K562 (cell line): Measurements from ENCODE around the gene CAPN12. TPM values are rescaled to one million over a fixed set of nuclear protein-coding genes. Genes with fewer than 3 reads are reported as not detected.
"Not testable (repeated sequence)": the region's sequence is repeated elsewhere in the genome, so short reads cannot be mapped to it uniquely, and the experiment has no call there.

Experiments used
- ATAC-seq: fragments of 200-7000 bp; cut with Tn5 transposase; 3 replicates; pipeline ENCODE4 v1.9.1; 2020; ENCODE audit warnings: moderate library complexity
- BruUV-seq: library from RNA; stranded (reverse); fragments of 400-500 nt; replicated peaks from 2 replicates; lab custom pipeline; 2021; lab: Mats Ljungman, UMichigan
- CTCF ChIA-PET: fragments of 300-600 bp; formaldehyde crosslinking; extraction: SDS; loops from one replicate; lab custom pipeline; 2021; ENCODE audit warnings: low intra/inter-chr PET ratio; lab: Yijun Ruan, JAX
- POLR2A ChIA-PET: fragments of 300-600, 350-650 bp; sonication (Branson Sonifier 250); formaldehyde crosslinking; extraction: SDS; loops from one replicate; lab custom pipeline; 2021; ENCODE audit warnings: antibody characterized with exemption, inconsistent platforms; lab: Yijun Ruan, JAX
- DNase-seq, 4 experiments: peaks; one replicate each; pipeline versions ENCODE4 v3.0.0 to v3.0.0-alpha.2; 2011 to 2018; ENCODE audit warnings: low spot score in 3 of 4, mixed read lengths in 3 of 4; ENCODE audit errors: extremely low read depth in 1 of 4
- FAIRE-seq: peaks from 2 replicates; lab custom pipeline; 2011; peaks lifted over from hg19 to GRCh38; lab: Jason Lieb, UNC
- H2AFZ ChIP-seq: 2 replicates; pipeline ENCODE4 v1.6.0; 2011; ENCODE audit warnings: low read depth, low read length, control low read depth, inconsistent platforms
- H3K27ac ChIP-seq: fragments of 200-600 bp; 3 replicates; pipeline ENCODE4 v1.8.0; 2011; ENCODE audit warnings: low read depth, mild to moderate bottlenecking, control low read depth, inconsistent platforms, low read length, moderate library complexity, mixed read lengths; ENCODE audit errors: extremely low read depth
- H3K27me3 ChIP-seq, 2 experiments: fragments of 300-600 bp in 1 of 2; 2 replicates in 1 of 2; 3 replicates in 1 of 2; pipeline versions ENCODE4 v1.6.0 to v1.8.0; 2011; ENCODE audit warnings: inconsistent platforms in 2 of 2, low read length in 2 of 2, mild to moderate bottlenecking in 1 of 2, mixed read lengths in 1 of 2, moderate library complexity in 1 of 2; ENCODE audit not compliant: control insufficient read depth in 2 of 2, insufficient read depth in 2 of 2
- H3K36me3 ChIP-seq: fragments of 300-600 bp; 3 replicates; pipeline ENCODE4 v1.8.0; 2011; ENCODE audit warnings: mild to moderate bottlenecking, low read length, inconsistent platforms; ENCODE audit not compliant: control insufficient read depth, insufficient read depth
- H3K4me1 ChIP-seq, 2 experiments: fragments of 200-600 bp in 1 of 2; replicated peaks in 1 of 2; 2 replicates in 1 of 2; 3 replicates in 1 of 2; pipeline versions ENCODE4 v1.5.1 to v1.8.0; 2011; ENCODE audit warnings: inconsistent platforms in 2 of 2, low read length in 2 of 2, mild to moderate bottlenecking in 1 of 2, mixed read lengths in 1 of 2, moderate library complexity in 1 of 2; ENCODE audit not compliant: control insufficient read depth in 2 of 2, insufficient read depth in 2 of 2
- H3K4me2 ChIP-seq: 2 replicates; pipeline ENCODE4 v1.6.1; 2011; ENCODE audit warnings: low read length, control low read depth, inconsistent platforms, mixed read lengths; ENCODE audit not compliant: insufficient read depth
- H3K4me3 ChIP-seq: fragments of 200-600 bp; sonication (generic), shearing (Covaris generic); 2 replicates; pipeline ENCODE4 v1.5.1; 2016; ENCODE audit warnings: control low read depth, inconsistent platforms
- H3K79me2 ChIP-seq: fragments of 200-600 bp; 3 replicates; pipeline ENCODE4 v1.8.0; 2011; ENCODE audit warnings: low read length, inconsistent platforms; ENCODE audit not compliant: control insufficient read depth, insufficient read depth
- H3K9ac ChIP-seq, 2 experiments: 2 replicates each; pipeline versions ENCODE4 v1.6.0 to v1.6.1; 2011; ENCODE audit warnings: low read depth in 2 of 2, low read length in 2 of 2, control low read depth in 1 of 2, inconsistent platforms in 1 of 2, mild to moderate bottlenecking in 1 of 2, mixed read lengths in 1 of 2; ENCODE audit not compliant: insufficient read depth in 1 of 2
- H3K9me1 ChIP-seq: one replicate; pipeline ENCODE4 v1.6.0; 2011; ENCODE audit warnings: inconsistent platforms, mild to moderate bottlenecking, low read length, moderate library complexity; ENCODE audit not compliant: control insufficient read depth, insufficient read depth
- H3K9me3 ChIP-seq: replicated peaks from 2 replicates; pipeline ENCODE4 v1.5.1; 2011; ENCODE audit warnings: low read depth, low read length, inconsistent platforms; ENCODE audit not compliant: control insufficient read depth, insufficient read depth
- H4K20me1 ChIP-seq: replicated peaks from 2 replicates; pipeline ENCODE4 v1.6.1; 2011; ENCODE audit warnings: low read length, inconsistent platforms, mixed read lengths; ENCODE audit not compliant: control insufficient read depth, insufficient read depth
- ARID1B ChIP-seq: fragments of 450-650 bp; IDR thresholded peaks from 2 replicates; pipeline ENCODE4 v1.6.1; 2016; ENCODE audit warnings: antibody characterized with exemption, mild to moderate bottlenecking, inconsistent platforms
- CHD2 ChIP-seq: IDR thresholded peaks from 2 replicates; pipeline ENCODE4 v1.6.1; 2011; ENCODE audit warnings: low read depth, low read length
- ELF1 ChIP-seq: fragments of 200-800 bp; sonication (Bioruptor generic); IDR thresholded peaks from 2 replicates; pipeline ENCODE4 v1.6.1; 2016; ENCODE audit warnings: missing genetic modification characterization, missing compliant biosample characterization
- NFXL1 ChIP-seq: fragments of 450-650 bp; formaldehyde crosslinking; IDR thresholded peaks from 2 replicates; pipeline ENCODE4 v1.4.0; 2021; ENCODE audit warnings: mild to moderate bottlenecking
- NONO ChIP-seq, 2 experiments: fragments of 200-400 bp in 1 of 2; fragments of 450-650 bp in 1 of 2; formaldehyde crosslinking in 1 of 2; IDR thresholded peaks; 2 replicates each; pipeline ENCODE4 v1.6.1; 2017; ENCODE audit warnings: low read depth in 2 of 2, mild to moderate bottlenecking in 2 of 2, moderate library complexity in 2 of 2, low read length in 1 of 2
- NR1H2 ChIP-seq: sonication (generic); formaldehyde crosslinking; IDR thresholded peaks from 2 replicates; pipeline ENCODE4 v1.4.0; 2020; ENCODE audit warnings: mild to moderate bottlenecking, missing genetic modification reagents
- ZFPM2 ChIP-seq: fragments of 250-450 bp; sonication (Bioruptor Pico); IDR thresholded peaks from 2 replicates; pipeline ENCODE4 v1.5.1; 2022; ENCODE audit warnings: mild to moderate bottlenecking
- ZNF124 ChIP-seq: sonication (generic); formaldehyde crosslinking; IDR thresholded peaks from 2 replicates; pipeline ENCODE4 v1.8.1; 2022; ENCODE audit warnings: missing genetic modification reagents
- ZNF143 ChIP-seq: sonication (generic); formaldehyde crosslinking; IDR thresholded peaks from 2 replicates; pipeline ENCODE4 v1.9.0; 2022; ENCODE audit warnings: mild to moderate bottlenecking, missing genetic modification reagents
- ZNF3 ChIP-seq: fragments of 250-450 bp; sonication (Bioruptor Pico); IDR thresholded peaks from 2 replicates; pipeline ENCODE4 v1.5.0; 2021; ENCODE audit warnings: mild to moderate bottlenecking, moderate library complexity
- ZNF695 ChIP-seq: fragments of 450-650 bp; formaldehyde crosslinking; IDR thresholded peaks from 2 replicates; pipeline ENCODE4 v1.4.0; 2020; ENCODE audit warnings: mild to moderate bottlenecking, moderate library complexity
- ZNF717 ChIP-seq: fragments of 250-450 bp; sonication (Bioruptor Pico); IDR thresholded peaks from 2 replicates; pipeline ENCODE4 v1.5.0; 2021
- WGBS: fragments of 100-300 bp; shearing (Covaris generic); methylation state at CpG from one replicate; pipeline ENCODE4 v1.1.6; 2016; ENCODE audit warnings: low coverage, mixed read lengths; ENCODE audit not compliant: insufficient coverage; ENCODE audit errors: missing lambda C conversion rate; 5-methylcytosine and 5-hydroxymethylcytosine counted together
- in situ Hi-C: fragments of 300-500 bp; cut with MboI; formaldehyde crosslinking; loops from 4 replicates; pipeline ENCODE4 v1.15.0; 2018; ENCODE audit warnings: inconsistent platforms, mixed read lengths
- intact Hi-C: fragments of 100-400 bp; cut with micrococcal nuclease; formaldehyde crosslinking; loops from 2 replicates; pipeline ENCODE4 v1.14.2; 2022
- polyA plus RNA-seq, 8 experiments: library from polyadenylated mRNA; depleted of rRNA in 4 of 8; stranded (reverse) in 5 of 8; unstranded in 3 of 8; fragments of >200 nt; fragmentation: Nextera tagmentation in 2 of 8; fragmentation: Illumina TruSeq in 1 of 8; extraction: Ambion mirVana in 2 of 8; extraction: Trizol in 1 of 8; gene quantifications; 2 replicates each; pipeline versions ENCODE4 v1.2.1 to v1.2.3, GENCODE V29; 2011 to 2014; ENCODE audit warnings: inconsistent platforms in 1 of 8, missing spikeins in 1 of 8
- total RNA-seq, 7 experiments: library from RNA; depleted of rRNA in 6 of 7; stranded (reverse); fragments of >200 nt in 6 of 7; fragmentation: Illumina TruSeq in 2 of 7; extraction: Trizol in 2 of 7; gene quantifications; 2 replicates each; pipeline versions ENCODE4 v1.2.1 to v1.2.3, GENCODE V29; 2011 to 2021; ENCODE audit warnings: low replicate concordance in 1 of 7
- TF ChIP-seq, protein P1 (sequence below): fragments of 450-650 bp; formaldehyde crosslinking; IDR thresholded peaks from 2 replicates; pipeline ENCODE4 v1.4.0; 2020; ENCODE audit warnings: mild to moderate bottlenecking, mixed read lengths

Gene CAPN12
- total and polyA plus RNA-seq, 9 of the 15 experiments (the other 6 are each of a cell fraction or from before 2014, with no cell fraction given): 0.83 to 7.0 (median 1.6) TPM

DNA sequence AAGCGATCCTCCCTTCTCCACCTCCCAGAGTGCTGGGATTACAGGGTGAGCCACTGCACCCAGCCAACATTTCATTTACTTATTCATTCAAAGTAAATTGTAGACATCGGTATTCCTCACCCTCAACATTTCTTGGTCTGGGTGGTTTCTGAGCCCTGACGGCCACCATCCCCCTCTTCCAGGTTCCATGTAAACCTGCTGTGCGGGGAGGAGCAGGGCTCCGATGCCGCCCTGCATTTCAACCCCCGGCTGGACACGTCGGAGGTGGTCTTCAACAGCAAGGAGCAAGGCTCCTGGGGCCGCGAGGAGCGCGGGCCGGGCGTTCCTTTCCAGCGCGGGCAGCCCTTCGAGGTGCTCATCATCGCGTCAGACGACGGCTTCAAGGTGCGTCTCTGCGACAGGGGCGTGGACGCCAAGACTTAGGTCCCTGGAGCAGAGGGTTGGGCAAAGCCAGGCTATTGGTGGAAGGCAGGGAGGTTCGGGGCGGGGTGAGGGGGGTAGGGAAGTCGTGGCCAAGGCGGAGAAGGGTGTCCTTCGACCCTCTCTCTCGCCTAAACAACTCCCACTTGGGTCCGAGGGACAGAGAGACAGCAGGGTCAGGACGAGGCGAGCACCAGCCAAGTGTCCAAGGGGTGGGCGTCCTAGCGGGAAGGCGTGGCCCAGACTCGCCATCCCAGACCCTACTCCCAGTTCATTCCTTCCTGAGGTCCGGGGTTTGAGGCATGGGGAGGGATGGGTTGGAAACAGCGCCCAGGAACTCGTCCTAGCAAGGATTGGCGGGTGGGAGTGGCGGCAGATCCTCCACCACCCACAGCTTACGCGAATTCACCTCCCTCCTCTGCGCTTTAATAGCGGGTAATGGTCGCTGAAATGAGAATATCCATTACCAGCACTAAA, 46.5 kb upstream of the CAPN12 start:
- intact Hi-C loops, H3K9me3 ChIP-seq, ATAC-seq, H3K36me3 ChIP-seq, H3K27me3 ChIP-seq, BruUV-seq, H3K4me3 ChIP-seq, DNase-seq, H3K4me2 ChIP-seq, H3K27ac ChIP-seq, H3K9me1 ChIP-seq, H4K20me1 ChIP-seq, H3K79me2 ChIP-seq, H3K4me1 ChIP-seq, CTCF ChIA-PET, POLR2A ChIA-PET, H3K9ac ChIP-seq, H2AFZ ChIP-seq, in situ Hi-C loops: not testable (repeated sequence)
- peak; percentile 57 for FAIRE-seq
- 59% methylated on average over 11 of the region's 49 CpGs for WGBS

DNA sequence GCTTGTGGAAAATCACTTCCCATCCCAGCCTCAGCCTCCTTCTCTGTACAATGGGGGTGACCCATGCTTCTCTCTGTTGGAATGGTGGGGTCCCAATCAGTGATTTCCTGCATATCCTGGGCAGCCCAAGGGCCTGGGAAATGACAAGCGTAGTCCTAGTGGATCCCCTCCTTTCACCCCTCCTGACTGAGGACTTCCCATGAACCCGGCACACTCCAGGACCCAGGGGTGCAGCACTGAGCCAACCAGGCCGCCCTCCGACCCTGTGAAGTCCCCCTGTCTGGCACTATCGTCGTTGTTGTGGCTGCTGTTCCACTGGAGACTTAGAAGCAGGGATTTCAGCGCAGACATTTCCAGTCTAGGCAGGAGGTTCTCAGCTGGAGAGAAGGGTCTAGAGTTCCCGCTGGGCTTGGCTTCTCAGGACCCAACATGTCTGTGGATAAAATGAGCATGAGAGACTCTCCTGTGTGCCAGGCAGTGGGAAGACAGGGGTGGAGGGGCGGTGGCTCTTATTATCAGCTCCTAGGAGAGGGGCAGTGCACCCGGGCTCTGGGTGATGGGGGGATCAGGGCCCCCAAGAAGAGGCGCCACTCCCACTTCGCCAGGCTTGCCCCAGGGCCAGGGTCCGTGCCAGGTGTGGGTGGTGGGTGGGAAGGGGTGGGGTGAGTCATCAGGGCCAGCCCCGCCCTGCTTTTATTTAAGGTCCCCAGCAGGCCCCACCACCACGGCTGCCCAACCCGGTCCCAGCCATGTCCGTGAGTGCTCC, 44.4 kb upstream of the CAPN12 start, which contains the start of gene LGALS7B:
Gene LGALS7B (plus strand): TSS at position 723 of the 766 bp plus-strand sequence. CDS start 27 bp downstream, at position 750.
- no peak within 1 kb of the TSS for H3K4me2 ChIP-seq
- TF ChIP-seq NFXL1 (CRISPR knock-in tag) (no peak), ZNF695 (no peak), NONO (IDR thresholded peaks at IDR 0.05; ENCODE audit: low read depth in 2 of 2, low read length in 1 of 2) (no peak), ARID1B (no peak), ELF1 (no peak), ZNF717 (CRISPR knock-in tag) (no peak), ZNF124 (CRISPR knock-in tag) (no peak), ZFPM2 (CRISPR knock-in tag) (no peak), CHD2 (no peak), ZNF143 (CRISPR knock-in tag) (no peak), NR1H2 (no peak), ZNF3 (no peak)
- TF ChIP-seq, protein P1, sequence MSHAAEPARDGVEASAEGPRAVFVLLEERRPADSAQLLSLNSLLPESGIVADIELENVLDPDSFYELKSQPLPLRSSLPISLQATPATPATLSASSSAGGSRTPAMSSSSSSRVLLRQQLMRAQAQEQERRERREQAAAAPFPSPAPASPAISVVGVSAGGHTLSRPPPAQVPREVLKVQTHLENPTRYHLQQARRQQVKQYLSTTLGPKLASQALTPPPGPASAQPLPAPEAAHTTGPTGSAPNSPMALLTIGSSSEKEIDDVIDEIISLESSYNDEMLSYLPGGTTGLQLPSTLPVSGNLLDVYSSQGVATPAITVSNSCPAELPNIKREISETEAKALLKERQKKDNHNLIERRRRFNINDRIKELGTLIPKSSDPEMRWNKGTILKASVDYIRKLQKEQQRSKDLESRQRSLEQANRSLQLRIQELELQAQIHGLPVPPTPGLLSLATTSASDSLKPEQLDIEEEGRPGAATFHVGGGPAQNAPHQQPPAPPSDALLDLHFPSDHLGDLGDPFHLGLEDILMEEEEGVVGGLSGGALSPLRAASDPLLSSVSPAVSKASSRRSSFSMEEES (CRISPR knock-in tag): no peak

More for the DNA sequence above, 44.4 kb upstream of the CAPN12 start, which contains the start of gene LGALS7B:
- ChIA-PET CTCF (no interaction called here), POLR2A (interaction anchor here (0.6 to 1.1 kb wide), 2 partner anchors 28 to 51 kb away, joined by 3 to 4 read pairs; no protein-coding TSS in a partner anchor)
- Histone ChIP-seq H3K27me3 (no peaks in the 10 kb centered on the region), H3K36me3 (no peaks in the 10 kb centered on the region), H4K20me1 (no peaks in the 10 kb centered on the region), H3K9me1 (no peaks in the 10 kb centered on the region), H3K9ac (peak within 1 kb of the TSS in 1 of 2 experiments; percentile 65; a peak in 1 of 4 replicates), H3K4me1 (peaks cover 0 to 8% of the 10 kb centered on the region in 2 experiments; a peak in 2 of 5 replicates), H2AFZ (no peak within 1 kb of the TSS), H3K79me2 (no peaks in the 10 kb centered on the region), H3K4me3 (no peak within 1 kb of the TSS), H3K27ac (no peak within 1 kb of the TSS), H3K9me3 (no peaks in the 10 kb centered on the region)
- in situ Hi-C loops (no loop called here), intact Hi-C loops (no loop called here)
- 41% methylated on average over 10 of the region's 17 CpGs for WGBS
- ATAC-seq (peak; percentile 35), FAIRE-seq (no peak), DNase-seq (no peak)
- BruUV-seq: no TSS peak
